Measurements from ENCODE around the gene CDKN1C. TPM values are rescaled to one million over a fixed set of nuclear protein-coding genes. Genes with fewer than 3 reads are reported as not detected.
"Not testable (repeated sequence)": the region's sequence is repeated elsewhere in the genome, so short reads cannot be mapped to it uniquely, and the experiment has no call there.

CDKN1C gene
- total RNA-seq, 1 donor from 2014 or later, result 42.1 TPM

- DNase-seq (no peak), ATAC-seq (no peak)
- no peak overlapping the region for H3K4me3 ChIP-seq
- peaks cover 4% of the 10 kb centered on the region for H3K4me1 ChIP-seq
- H3K27ac ChIP-seq, result no peak overlapping the region
- no peaks in the 10 kb centered on the region for H3K36me3 ChIP-seq
- intact Hi-C loops (cut with DNase I), result no loop called here
- TF ChIP-seq CTCF (IDR thresholded peaks at IDR 0.05), result no peak
- no peaks in the 10 kb centered on the region for H3K9me3 ChIP-seq
- H3K27me3 ChIP-seq, result no peaks in the 10 kb centered on the region
Observed at GRCh38 chr11:2910401-2910955, 24.9 kb upstream of the CDKN1C start.

GRCh38 chr11:2909133-2909902 lies 23.7 kb upstream of the CDKN1C start:
- no peak overlapping the region for H3K27ac ChIP-seq
- ATAC-seq, result no peak
- no peak overlapping the region for H3K4me3 ChIP-seq
- no peaks in the 10 kb centered on the region for H3K27me3 ChIP-seq
- intact Hi-C loops (cut with DNase I), result no loop called here
- H3K36me3 ChIP-seq, result no peaks in the 10 kb centered on the region
- no peak for DNase-seq
- H3K9me3 ChIP-seq, result no peaks in the 10 kb centered on the region
- H3K4me1 ChIP-seq, result no peaks in the 10 kb centered on the region
- TF ChIP-seq CTCF (IDR thresholded peaks at IDR 0.05), result no peak

GRCh38 chr11:2908130-2908529 lies 22.6 kb upstream of the CDKN1C start:
- intact Hi-C loops (cut with DNase I), result no loop called here
- no peaks in the 10 kb centered on the region for H3K27me3 ChIP-seq
- no peaks in the 10 kb centered on the region for H3K36me3 ChIP-seq
- H3K27ac ChIP-seq, result no peak overlapping the region
- no peaks in the 10 kb centered on the region for H3K9me3 ChIP-seq
- no peak overlapping the region for H3K4me3 ChIP-seq
- H3K4me1 ChIP-seq, result peaks cover 5% of the 10 kb centered on the region
- TF ChIP-seq CTCF (IDR thresholded peaks at IDR 0.05), result no peak
- ATAC-seq (no peak), DNase-seq (no peak)

- H3K9me3 ChIP-seq; H3K4me3 ChIP-seq; ATAC-seq; DNase-seq; H3K36me3 ChIP-seq; intact Hi-C loops (cut with DNase I); H3K27me3 ChIP-seq; H3K27ac ChIP-seq: not testable (repeated sequence)
- H3K4me1 ChIP-seq, result peaks cover 22% of the 10 kb centered on the region
Observed at GRCh38 chr11:2905299-2905698, 19.7 kb upstream of the CDKN1C start.

- ATAC-seq (no peak), DNase-seq (no peak)
- Histone ChIP-seq H3K4me3 (no peak overlapping the region), H3K36me3 (no peaks in the 10 kb centered on the region), H3K27me3 (no peaks in the 10 kb centered on the region), H3K4me1 (peaks cover 30% of the 10 kb centered on the region), H3K9me3 (no peaks in the 10 kb centered on the region), H3K27ac (no peak overlapping the region)
- intact Hi-C loops (cut with DNase I), result no loop called here
- no peak for TF ChIP-seq CTCF (IDR thresholded peaks at IDR 0.05)
Observed at GRCh38 chr11:2904153-2905052, 18.8 kb upstream of the CDKN1C start.

- H3K27ac ChIP-seq, result no peak overlapping the region
- ATAC-seq, result no peak
- DNase-seq, result no peak
- no peak for TF ChIP-seq CTCF (IDR thresholded peaks at IDR 0.05)
- H3K4me1 ChIP-seq, result peaks cover 37% of the 10 kb centered on the region
- intact Hi-C loops (cut with DNase I), result no loop called here
- no peaks in the 10 kb centered on the region for H3K27me3 ChIP-seq
- H3K36me3 ChIP-seq, result no peaks in the 10 kb centered on the region
- H3K9me3 ChIP-seq, result no peaks in the 10 kb centered on the region
- H3K4me3 ChIP-seq, result no peak overlapping the region
Observed at GRCh38 chr11:2903672-2904011, 18.1 kb upstream of the CDKN1C start.

All from upper lobe of right lung (tissue), 1 donor.